Measurements from ENCODE around the gene PLOD1.

Gene PLOD1

GRCh38 chr1:11929849-11930248 is 4.7 kb upstream of the PLOD1 start (continued):
- TF ChIP-seq HIC1 (tag by site-specific recombination; IDR thresholded peaks at IDR 0.05), result no peak
- no peak for TF ChIP-seq ZNF221 (tag by site-specific recombination; IDR thresholded peaks at IDR 0.05; ENCODE audit: borderline replicate concordance)
- TF ChIP-seq ZNF24 (tag by site-specific recombination; IDR thresholded peaks at IDR 0.05), result no peak
- no peak for TF ChIP-seq BCL11B (tag by site-specific recombination; IDR thresholded peaks at IDR 0.05; ENCODE audit: low read depth)
- TF ChIP-seq ELK4 (IDR thresholded peaks at IDR 0.05; ENCODE audit: borderline replicate concordance, low read depth, low read length), result no peak
- TF ChIP-seq AEBP2 (tag by site-specific recombination; IDR thresholded peaks at IDR 0.05; ENCODE audit: borderline replicate concordance), result no peak
- TF ChIP-seq ZNF133 (tag by site-specific recombination; IDR thresholded peaks at IDR 0.05), result no peak
- no peak for TF ChIP-seq ZSCAN18 (tag by site-specific recombination; IDR thresholded peaks at IDR 0.05)
- TF ChIP-seq CTCF (tag by site-specific recombination; IDR thresholded peaks at IDR 0.05), result no peak
- no peak for TF ChIP-seq ZNF658 (tag by site-specific recombination; IDR thresholded peaks at IDR 0.05)
- no peak for TF ChIP-seq ZNF18 (tag by site-specific recombination; IDR thresholded peaks at IDR 0.05)
- TF ChIP-seq OVOL3 (tag by site-specific recombination; IDR thresholded peaks at IDR 0.05), result no peak
- no peak for TF ChIP-seq ZNF239 (tag by site-specific recombination; IDR thresholded peaks at IDR 0.05)
- no peak for TF ChIP-seq ZNF548 (tag by site-specific recombination; IDR thresholded peaks at IDR 0.05)
- no peak for TF ChIP-seq INSM2 (tag by site-specific recombination; IDR thresholded peaks at IDR 0.05)
- peak; percentile 63 for TF ChIP-seq PRDM1 (tag by site-specific recombination; IDR thresholded peaks at IDR 0.05)
- no peak for TF ChIP-seq ZNF529 (tag by site-specific recombination; IDR thresholded peaks at IDR 0.05; ENCODE audit: insufficient replicate concordance)
- TF ChIP-seq ZNF48 (tag by site-specific recombination; IDR thresholded peaks at IDR 0.05), result no peak
- no peak for TF ChIP-seq RBAK (tag by site-specific recombination; IDR thresholded peaks at IDR 0.05)
- TF ChIP-seq ZBTB8A (tag by site-specific recombination; IDR thresholded peaks at IDR 0.05), result no peak
- no peak for TF ChIP-seq KLF16 (tag by site-specific recombination; IDR thresholded peaks at IDR 0.05)
- TF ChIP-seq ZBTB48 (tag by site-specific recombination; IDR thresholded peaks at IDR 0.05), result 0 out of 2 replicates have a peak, but pooled peaks have one; percentile 25
- no peak for TF ChIP-seq ZNF677 (tag by site-specific recombination; IDR thresholded peaks at IDR 0.05)
- no peak for TF ChIP-seq ZNF76 (tag by site-specific recombination; IDR thresholded peaks at IDR 0.05; ENCODE audit: borderline replicate concordance, low read depth)
- TF ChIP-seq SALL2 (tag by site-specific recombination; IDR thresholded peaks at IDR 0.05; ENCODE audit: borderline replicate concordance), result no peak
- TF ChIP-seq ZBTB21 (tag by site-specific recombination; IDR thresholded peaks at IDR 0.05), result no peak
- no peak for TF ChIP-seq ZBTB7A (tag by site-specific recombination; IDR thresholded peaks at IDR 0.05; ENCODE audit: low read depth)
